ENCODE measurements around the gene ZNF506. TPM values are rescaled to one million over a fixed set of nuclear protein-coding genes. Genes with fewer than 3 reads are reported as not detected.
"Not testable (repeated sequence)": the region's sequence is repeated elsewhere in the genome, so short reads cannot be mapped to it uniquely, and the experiment has no call there.

Gene ZNF506
- polyA plus RNA-seq, 1 donor, result 41.9 TPM

DNA sequence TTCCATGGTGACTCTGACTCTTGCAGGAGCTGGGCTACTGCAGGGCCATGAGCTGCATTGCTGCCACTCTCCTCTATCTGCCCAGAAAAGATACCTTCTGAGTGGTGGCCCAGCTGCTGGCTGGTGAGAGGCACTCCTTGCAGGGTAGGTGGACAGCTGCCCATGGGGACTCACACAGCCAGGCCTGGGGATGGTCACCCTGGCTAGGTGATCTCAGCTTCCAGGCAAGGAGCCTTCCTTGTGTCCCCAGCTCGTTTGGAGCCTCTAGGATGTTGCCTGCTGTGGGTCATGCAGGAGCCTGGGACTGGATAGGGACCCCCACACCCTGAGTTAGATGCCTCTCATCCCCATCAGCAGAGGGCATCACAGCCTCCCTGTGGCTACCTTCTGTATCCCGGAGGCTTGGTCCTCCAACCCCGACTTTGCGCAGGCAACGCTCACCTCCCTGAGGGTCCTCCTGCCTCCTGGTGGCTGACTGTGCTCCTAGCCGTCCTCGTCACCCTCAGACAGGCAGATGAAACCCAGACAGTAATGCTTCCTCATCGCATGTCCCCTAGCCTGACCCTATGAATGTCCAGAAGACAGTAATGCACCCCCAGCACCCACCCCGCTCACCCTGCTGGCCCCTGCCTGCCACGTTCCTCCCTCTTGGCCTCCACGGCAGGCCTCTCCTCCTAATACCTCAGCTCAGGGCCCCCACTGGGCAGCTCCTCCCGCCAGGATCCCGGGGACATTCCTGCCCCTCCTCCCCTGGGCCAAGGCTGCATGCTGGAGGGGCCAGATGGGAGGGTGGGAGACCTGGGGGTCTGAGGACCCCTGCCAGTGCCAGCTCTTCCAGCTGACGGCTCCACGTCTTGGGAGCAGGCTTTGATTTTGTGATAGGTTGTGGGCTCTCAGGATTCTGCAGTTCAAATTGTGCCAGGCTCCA lies 75.0 kb downstream of the ZNF506 start:
- no peak for DNase-seq

DNA sequence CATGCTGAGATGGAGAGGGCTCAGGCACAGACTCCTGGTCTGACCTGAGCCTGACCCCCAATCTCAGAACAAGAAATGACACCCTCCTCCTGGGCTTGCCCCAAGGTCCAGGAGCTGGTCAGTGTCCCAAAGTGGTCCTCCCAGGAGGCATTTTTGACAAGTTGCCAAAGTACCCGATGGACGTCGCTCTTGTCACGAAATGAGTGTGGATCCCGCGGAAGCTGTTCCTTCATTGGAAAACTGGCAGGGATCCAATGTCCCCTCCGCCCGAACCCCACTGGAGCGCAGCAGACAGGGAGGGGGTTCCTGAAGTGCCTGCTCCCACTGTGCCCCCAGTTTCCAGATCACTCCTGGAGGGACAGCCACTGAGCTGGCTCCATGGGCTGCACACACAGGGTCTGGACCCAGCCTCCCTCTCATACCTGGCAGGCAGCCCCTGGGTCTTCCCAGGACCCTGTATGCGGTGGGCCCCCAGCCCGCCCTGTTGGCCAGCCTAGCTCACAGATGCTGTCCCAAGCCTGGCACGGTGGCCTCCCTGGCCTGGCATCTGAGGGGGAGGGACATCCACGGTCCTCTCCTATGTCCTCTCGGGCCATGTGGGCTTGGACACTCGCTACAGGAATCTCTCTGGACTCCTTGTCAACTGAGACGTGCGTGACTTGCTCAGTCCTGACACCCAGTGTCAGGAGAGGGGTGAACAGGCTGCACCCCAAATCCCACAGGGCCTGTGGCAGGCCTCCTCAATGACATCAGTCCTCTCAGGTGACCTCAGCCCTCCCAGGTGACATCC lies 75.9 kb downstream of the ZNF506 start:
- DNase-seq, result no peak

DNA sequence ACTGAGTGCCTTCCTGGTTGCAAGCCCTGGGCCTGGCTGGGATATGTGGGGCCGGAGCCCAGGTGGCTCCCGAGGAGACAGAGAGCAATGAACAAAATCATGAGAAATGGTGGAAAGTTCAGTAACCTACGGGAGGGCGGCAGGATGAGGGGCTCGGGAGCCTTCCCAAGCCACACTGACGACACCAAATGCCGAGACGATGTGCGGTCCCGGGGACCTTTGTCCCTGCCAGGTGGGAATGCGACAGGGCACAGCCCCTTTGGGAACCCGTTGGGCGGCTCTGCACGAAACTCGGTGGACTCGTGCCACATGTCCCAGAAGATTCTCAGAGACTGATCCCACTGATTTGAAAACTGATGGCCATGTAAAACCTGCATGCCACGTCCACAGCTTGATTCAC lies 76.9 kb downstream of the ZNF506 start:
- DNase-seq, result no peak

DNA sequence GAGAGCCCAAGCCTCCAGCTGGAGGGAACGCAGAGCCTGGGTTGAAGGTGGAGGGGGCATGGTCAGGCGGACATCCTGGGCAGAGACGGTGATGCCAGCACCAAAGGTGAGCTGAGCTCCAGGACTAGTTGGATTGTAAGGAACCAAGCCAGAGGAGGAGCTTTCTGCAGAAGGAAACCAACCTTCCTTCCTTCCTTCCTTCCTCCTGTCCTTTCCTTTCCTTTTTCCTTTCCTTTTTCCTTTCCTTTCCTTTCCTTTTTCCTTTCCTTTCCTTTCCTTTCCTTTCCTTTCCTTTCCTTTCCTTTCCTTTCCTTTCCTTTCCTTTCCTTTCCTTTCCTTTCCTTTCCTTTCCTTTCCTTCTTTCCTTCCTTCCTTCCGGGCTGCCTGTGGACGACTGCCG lies 77.6 kb downstream of the ZNF506 start:
- DNase-seq, result not testable (repeated sequence)

DNA sequence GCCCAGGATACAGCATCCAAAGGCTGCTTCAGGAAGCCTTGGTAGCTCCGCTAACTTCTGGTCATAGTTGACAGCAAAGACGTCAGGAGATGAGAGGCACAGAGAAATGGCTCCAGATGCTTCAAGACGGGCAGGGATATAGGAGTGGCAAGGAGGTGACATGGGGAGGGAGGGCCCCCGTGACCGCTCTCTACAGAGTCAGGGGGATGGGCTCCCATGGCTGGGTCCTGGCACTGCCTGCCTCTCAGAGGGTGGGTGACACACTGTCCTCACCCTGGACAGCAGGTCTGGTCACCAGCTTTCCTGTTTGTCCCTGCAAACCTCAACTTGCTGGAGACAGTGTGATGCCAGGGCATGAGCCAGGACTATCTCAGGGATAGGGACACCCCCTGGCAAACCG lies 78.4 kb downstream of the ZNF506 start:
- no peak for DNase-seq

DNA sequence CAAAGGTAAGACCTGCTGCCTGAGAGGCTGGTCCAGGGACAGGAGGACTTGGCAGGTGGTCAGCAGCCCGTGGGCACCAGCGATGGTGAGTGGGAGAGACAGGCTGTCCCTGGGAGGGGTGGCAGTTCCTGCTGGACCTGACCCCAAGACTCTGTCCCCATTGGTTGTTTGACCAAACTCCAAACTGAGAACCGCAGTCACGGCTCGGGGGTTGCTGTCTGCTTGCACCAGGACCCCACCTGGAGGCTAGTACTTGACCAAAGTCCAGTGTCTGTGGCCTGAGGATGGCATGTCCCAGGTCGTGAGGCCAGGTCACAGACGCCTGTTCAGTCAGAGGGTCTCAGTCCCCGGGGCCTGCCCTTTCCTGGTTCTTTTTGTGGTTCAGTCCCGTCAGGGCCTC lies 78.8 kb downstream of the ZNF506 start:
- no peak for DNase-seq

Other genes starting within 250 kb of the ZNF506 start
- 6.1 TPM for gene PBX4, start 203.1 kb downstream of the ZNF506 start, polyA plus RNA-seq (ENCODE audit: insufficient read length)
- 26.1 TPM for gene LPAR2, start 193.5 kb downstream of the ZNF506 start, polyA plus RNA-seq (ENCODE audit: insufficient read length)
- gene GMIP, start 178.1 kb downstream of the ZNF506 start, polyA plus RNA-seq (ENCODE audit: insufficient read length), result 5.7 TPM
- gene ATP13A1, start 158.1 kb downstream of the ZNF506 start, polyA plus RNA-seq (ENCODE audit: insufficient read length), result 54.5 TPM
- gene ZNF101, start 152.9 kb downstream of the ZNF506 start, polyA plus RNA-seq (ENCODE audit: insufficient read length), result 19.7 TPM
- 15.4 TPM for gene ZNF14, start 88.6 kb downstream of the ZNF506 start, polyA plus RNA-seq (ENCODE audit: insufficient read length)
- gene ZNF253, start 44.1 kb upstream of the ZNF506 start, polyA plus RNA-seq (ENCODE audit: insufficient read length), result 37.6 TPM
- 23.1 TPM for gene ZNF93, start 79.2 kb upstream of the ZNF506 start, polyA plus RNA-seq (ENCODE audit: insufficient read length)
- 27.9 TPM for gene ZNF682, start 217.8 kb upstream of the ZNF506 start, polyA plus RNA-seq (ENCODE audit: insufficient read length)